ENCODE results near the gene GREB1L.

GREB1L gene

DNA sequence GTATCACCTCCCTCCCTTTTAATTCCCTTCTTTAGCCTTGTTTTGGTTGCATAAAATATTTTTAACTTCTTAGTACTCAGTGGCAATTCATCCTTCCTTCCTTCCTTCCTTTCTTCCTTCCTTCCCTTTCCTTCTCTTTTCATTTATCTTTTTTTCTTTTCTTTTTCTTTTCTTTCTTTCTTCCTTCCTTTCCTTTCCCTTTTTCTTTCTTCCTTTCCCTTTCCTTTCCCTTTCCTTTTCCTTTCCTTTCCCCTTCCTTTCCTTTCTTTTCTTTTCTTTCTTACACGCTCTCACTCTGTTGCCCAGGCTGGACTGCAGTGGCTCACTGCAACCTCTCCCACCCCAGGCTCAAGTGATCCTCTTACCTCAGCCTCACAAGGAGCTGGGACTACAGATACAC is 160.2 kb downstream of the GREB1L start:
- Histone ChIP-seq H3K4me3 (ENCODE audit: low read depth, low read length) (no peak overlapping the region), H3K27me3 (no peaks in the 10 kb centered on the region), H3K36me3 (no peaks in the 10 kb centered on the region), H3K9me3 (no peaks in the 10 kb centered on the region), H3K4me1 (no peaks in the 10 kb centered on the region)
- DNase-seq: no peak
- TF ChIP-seq, protein P1, sequence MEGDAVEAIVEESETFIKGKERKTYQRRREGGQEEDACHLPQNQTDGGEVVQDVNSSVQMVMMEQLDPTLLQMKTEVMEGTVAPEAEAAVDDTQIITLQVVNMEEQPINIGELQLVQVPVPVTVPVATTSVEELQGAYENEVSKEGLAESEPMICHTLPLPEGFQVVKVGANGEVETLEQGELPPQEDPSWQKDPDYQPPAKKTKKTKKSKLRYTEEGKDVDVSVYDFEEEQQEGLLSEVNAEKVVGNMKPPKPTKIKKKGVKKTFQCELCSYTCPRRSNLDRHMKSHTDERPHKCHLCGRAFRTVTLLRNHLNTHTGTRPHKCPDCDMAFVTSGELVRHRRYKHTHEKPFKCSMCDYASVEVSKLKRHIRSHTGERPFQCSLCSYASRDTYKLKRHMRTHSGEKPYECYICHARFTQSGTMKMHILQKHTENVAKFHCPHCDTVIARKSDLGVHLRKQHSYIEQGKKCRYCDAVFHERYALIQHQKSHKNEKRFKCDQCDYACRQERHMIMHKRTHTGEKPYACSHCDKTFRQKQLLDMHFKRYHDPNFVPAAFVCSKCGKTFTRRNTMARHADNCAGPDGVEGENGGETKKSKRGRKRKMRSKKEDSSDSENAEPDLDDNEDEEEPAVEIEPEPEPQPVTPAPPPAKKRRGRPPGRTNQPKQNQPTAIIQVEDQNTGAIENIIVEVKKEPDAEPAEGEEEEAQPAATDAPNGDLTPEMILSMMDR (IDR thresholded peaks at IDR 0.05; ENCODE audit: low read depth, low read length): no peak

DNA sequence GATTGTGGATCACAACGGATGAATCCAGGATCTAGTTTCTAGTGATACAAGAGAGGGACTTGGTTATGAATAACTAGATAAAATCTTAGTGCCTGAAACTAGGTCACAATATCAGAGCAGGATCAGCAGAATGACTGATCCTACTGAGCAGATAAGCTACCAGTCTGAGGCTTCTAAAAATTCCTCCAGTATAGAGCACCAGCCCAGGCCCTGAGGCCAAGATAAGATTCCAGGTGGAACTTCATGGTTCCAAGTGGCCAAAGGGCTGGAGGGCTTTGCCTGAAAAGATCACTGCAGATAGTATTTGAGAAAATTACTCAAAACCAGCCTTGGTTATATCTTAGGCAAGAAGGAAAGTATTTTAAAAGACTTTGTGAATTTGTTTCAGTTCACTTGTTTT is 162.4 kb downstream of the GREB1L start:
- TF ChIP-seq, protein P1 (IDR thresholded peaks at IDR 0.05; ENCODE audit: low read depth, low read length): no peak
- H3K4me3 ChIP-seq (ENCODE audit: low read depth, low read length): no peak overlapping the region
- no peaks in the 10 kb centered on the region for H3K9me3 ChIP-seq
- H3K4me1 ChIP-seq: no peaks in the 10 kb centered on the region
- DNase-seq: no peak
- no peaks in the 10 kb centered on the region for H3K36me3 ChIP-seq
- H3K27me3 ChIP-seq: no peaks in the 10 kb centered on the region

DNA sequence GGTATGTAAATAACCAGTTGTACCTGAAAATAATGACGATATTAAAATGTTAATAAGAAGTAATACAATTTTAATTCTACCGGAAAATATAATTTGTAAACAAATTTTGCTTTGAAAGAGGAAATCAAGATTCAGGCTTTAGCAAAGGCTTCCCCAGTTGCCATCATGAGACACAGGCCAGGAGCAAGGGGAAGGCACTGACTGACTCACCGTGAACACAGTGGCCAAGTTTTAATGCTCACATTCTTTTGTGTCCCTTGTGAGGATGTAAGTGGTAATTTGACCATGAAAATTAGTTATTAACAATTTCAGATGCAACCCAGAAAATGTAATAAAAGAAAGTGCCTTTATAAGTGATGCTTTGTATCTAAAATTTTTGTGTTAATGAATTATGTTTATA is 164.1 kb downstream of the GREB1L start:
- DNase-seq: no peak

DNA sequence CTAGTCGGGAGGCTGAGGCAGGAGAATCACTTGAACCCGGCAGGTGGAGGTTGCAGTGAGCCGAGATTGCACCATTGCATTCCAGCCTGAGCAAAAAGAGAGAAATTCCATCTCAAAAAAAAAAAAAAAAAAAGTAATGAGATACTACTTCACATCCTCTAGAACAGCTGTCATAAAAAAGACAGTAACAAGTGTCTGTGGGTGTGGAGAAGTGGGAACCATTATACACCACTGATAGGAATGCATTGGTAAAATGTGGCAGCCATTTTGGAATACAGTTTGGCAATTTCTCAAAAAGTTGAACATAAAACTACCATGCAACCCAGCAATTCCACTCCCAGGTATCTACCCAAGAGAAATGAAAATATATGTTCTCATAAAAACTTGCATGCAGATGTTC is 166.6 kb downstream of the GREB1L start:
- Histone ChIP-seq H3K9me3 (no peaks in the 10 kb centered on the region), H3K27me3 (no peaks in the 10 kb centered on the region), H3K4me1 (no peaks in the 10 kb centered on the region), H3K36me3 (no peaks in the 10 kb centered on the region), H3K4me3 (ENCODE audit: low read depth, low read length) (no peak overlapping the region)
- TF ChIP-seq, protein P1 (IDR thresholded peaks at IDR 0.05; ENCODE audit: low read depth, low read length): no peak
- DNase-seq: no peak

More for the DNA sequence above, 164.1 kb downstream of the GREB1L start:
- Histone ChIP-seq H3K4me3 (ENCODE audit: low read depth, low read length) (no peak overlapping the region), H3K36me3 (no peaks in the 10 kb centered on the region), H3K27me3 (no peaks in the 10 kb centered on the region), H3K4me1 (no peaks in the 10 kb centered on the region), H3K9me3 (no peaks in the 10 kb centered on the region)
- TF ChIP-seq, protein P1 (IDR thresholded peaks at IDR 0.05; ENCODE audit: low read depth, low read length): no peak

DNA sequence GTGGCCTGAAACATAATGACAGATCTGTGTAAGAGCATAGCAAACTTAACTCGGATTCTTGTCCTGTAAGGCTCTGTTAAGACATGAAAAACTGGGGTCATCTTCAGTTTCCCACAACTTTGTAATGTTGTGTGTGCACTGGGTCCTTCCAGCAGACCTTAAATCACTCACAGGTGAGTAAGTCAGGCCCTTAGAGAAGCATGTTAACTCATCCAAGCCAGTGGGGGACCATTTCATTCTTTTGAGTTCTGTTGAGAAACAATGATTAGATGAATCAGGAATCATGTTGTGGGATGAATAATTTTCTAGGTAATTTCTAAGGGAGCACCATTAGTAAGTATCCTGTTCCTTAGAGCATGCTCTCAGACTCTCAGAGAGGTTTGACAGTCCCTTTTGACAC is 191.4 kb downstream of the GREB1L start:
- DNase-seq: no peak
- H3K27me3 ChIP-seq: no peaks in the 10 kb centered on the region
- no peak overlapping the region for H3K4me3 ChIP-seq (ENCODE audit: low read depth, low read length)
- TF ChIP-seq, protein P1 (IDR thresholded peaks at IDR 0.05; ENCODE audit: low read depth, low read length): no peak
- H3K9me3 ChIP-seq: no peaks in the 10 kb centered on the region
- H3K4me1 ChIP-seq: no peaks in the 10 kb centered on the region
- no peaks in the 10 kb centered on the region for H3K36me3 ChIP-seq

DNA sequence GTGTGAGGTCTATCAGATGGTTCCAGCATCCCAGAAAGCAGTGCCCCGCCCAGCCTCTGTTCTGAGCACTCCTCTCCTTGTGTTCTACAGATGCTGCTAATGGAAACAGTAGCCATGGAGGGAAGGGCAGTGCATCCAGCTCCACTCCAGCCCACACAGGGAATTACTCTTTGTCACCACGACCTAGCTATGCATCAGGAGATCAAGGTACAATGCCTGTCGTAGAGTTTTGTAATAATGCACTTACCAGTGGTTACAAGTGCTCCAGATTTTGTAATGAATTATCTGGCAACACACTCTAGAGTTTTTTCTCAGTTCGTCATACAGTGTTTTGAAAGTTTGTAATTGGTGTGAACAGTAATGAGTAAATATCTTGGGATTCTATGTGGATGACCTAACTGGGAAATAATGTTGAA is 197.4 kb downstream of the GREB1L start:
- H3K4me1 ChIP-seq: no peaks in the 10 kb centered on the region
- TF ChIP-seq, protein P1 (IDR thresholded peaks at IDR 0.05; ENCODE audit: low read depth, low read length): no peak
- H3K36me3 ChIP-seq: no peaks in the 10 kb centered on the region
- no peak overlapping the region for H3K4me3 ChIP-seq (ENCODE audit: low read depth, low read length)
- H3K9me3 ChIP-seq: no peaks in the 10 kb centered on the region
- no peaks in the 10 kb centered on the region for H3K27me3 ChIP-seq
- DNase-seq: no peak

All from BE2C (cell line).